Smooth muscle cell (in vitro differentiated cells): ENCODE measurements around the gene PLEKHA8. TPM values are rescaled to one million over a fixed set of nuclear protein-coding genes. Genes with fewer than 3 reads are reported as not detected.

Experiments used
- DNase-seq: peaks from one replicate; lab custom pipeline; 2025; ENCODE audit not compliant: unreplicated experiment; lab: John Stamatoyannopoulos, UW
- H2AFZ ChIP-seq: fragments of 200-600 bp; sonication (generic); 2 replicates; pipeline ENCODE4 v1.6.0; 2016; ENCODE audit warnings: antibody characterized with exemption, low read depth, mild to moderate bottlenecking
- H3F3A ChIP-seq: fragments of 200-600 bp; sonication (generic); 2 replicates; pipeline ENCODE4 v1.6.0; 2017; ENCODE audit warnings: antibody characterized with exemption, low read depth
- H3K27ac ChIP-seq: fragments of 200-600 bp; sonication (generic); 2 replicates; pipeline ENCODE4 v1.5.1; 2016; ENCODE audit warnings: low read depth, mild to moderate bottlenecking
- H3K27me3 ChIP-seq: fragments of 200-600 bp; sonication (generic); 2 replicates; pipeline ENCODE4 v1.6.1; 2016; ENCODE audit warnings: low read depth, mild to moderate bottlenecking
- H3K36me3 ChIP-seq: fragments of 200-600 bp; sonication (generic); 2 replicates; pipeline ENCODE4 v1.5.1; 2016; ENCODE audit warnings: low read depth
- H3K4me1 ChIP-seq: fragments of 200-600 bp; sonication (generic); 2 replicates; pipeline ENCODE4 v1.5.1; 2016; ENCODE audit warnings: low read depth
- H3K4me2 ChIP-seq: fragments of 200-600 bp; sonication (generic); 2 replicates; pipeline ENCODE4 v1.6.0; 2016; ENCODE audit warnings: mild to moderate bottlenecking
- H3K4me3 ChIP-seq: fragments of 200-600 bp; sonication (generic); 2 replicates; pipeline ENCODE4 v1.5.1; 2016; ENCODE audit warnings: mild to moderate bottlenecking
- H3K79me2 ChIP-seq: fragments of 200-600 bp; sonication (generic); 2 replicates; pipeline ENCODE4 v1.6.0; 2016; ENCODE audit warnings: low read depth, mild to moderate bottlenecking
- H3K9ac ChIP-seq: fragments of 200-600 bp; sonication (generic); 2 replicates; pipeline ENCODE4 v1.6.0; 2016; ENCODE audit warnings: low read depth
- H3K9me3 ChIP-seq: fragments of 200-600 bp; sonication (generic); replicated peaks from 2 replicates; pipeline ENCODE4 v1.5.1; 2016; ENCODE audit warnings: low read depth
- H4K20me1 ChIP-seq: fragments of 200-600 bp; sonication (generic); 2 replicates; pipeline ENCODE4 v1.6.0; 2016; ENCODE audit warnings: low read depth
- WGBS: methylation state at CpG from one replicate; pipeline ENCODE4 v1.1.7; 2016; ENCODE audit warnings: low lambda C conversion rate; 5-methylcytosine and 5-hydroxymethylcytosine counted together
- polyA plus RNA-seq: library from polyadenylated mRNA; unstranded; fragments of >200 nt; fragmentation: Nextera tagmentation; extraction: Ambion mirVana; gene quantifications from 2 replicates; pipeline ENCODE4 v1.2.1, GENCODE V29; 2016
- total RNA-seq: library from RNA; depleted of rRNA; stranded (reverse); fragments of >200 nt; gene quantifications from 2 replicates; pipeline ENCODE4 v1.2.3, GENCODE V29; 2014
- TF ChIP-seq, protein P1 (sequence below): fragments of 200-600 bp; sonication (generic); IDR thresholded peaks from 2 replicates; pipeline ENCODE4 v1.5.1; 2017; ENCODE audit warnings: borderline replicate concordance, mild to moderate bottlenecking, antibody characterized with exemption; ENCODE audit not compliant: insufficient read depth, poor library complexity, severe bottlenecking

Gene PLEKHA8
- total and polyA plus RNA-seq, 2 experiments from 2014 or later, result 10.0 to 20.4 TPM

DNA sequence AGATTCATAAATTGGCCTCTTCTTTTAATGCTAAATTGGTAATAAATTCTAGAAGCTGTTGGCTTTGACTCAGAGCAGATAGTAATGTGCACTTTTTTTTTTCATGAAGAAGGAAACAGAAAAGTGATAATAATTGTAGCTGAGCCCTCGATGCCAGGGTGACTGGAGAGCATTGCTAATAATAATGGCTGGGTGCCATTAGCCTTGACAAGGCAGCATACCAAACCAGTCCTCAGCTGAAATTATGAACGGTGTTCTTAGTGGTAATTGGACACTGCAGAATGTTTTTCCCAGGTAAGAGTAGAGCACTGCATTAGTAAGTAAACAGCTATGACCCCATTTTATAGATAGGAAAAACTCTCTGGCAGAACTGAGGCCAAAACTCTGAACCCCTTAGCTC is 18.9 kb downstream of the PLEKHA8 start:
- TF ChIP-seq, protein P1, sequence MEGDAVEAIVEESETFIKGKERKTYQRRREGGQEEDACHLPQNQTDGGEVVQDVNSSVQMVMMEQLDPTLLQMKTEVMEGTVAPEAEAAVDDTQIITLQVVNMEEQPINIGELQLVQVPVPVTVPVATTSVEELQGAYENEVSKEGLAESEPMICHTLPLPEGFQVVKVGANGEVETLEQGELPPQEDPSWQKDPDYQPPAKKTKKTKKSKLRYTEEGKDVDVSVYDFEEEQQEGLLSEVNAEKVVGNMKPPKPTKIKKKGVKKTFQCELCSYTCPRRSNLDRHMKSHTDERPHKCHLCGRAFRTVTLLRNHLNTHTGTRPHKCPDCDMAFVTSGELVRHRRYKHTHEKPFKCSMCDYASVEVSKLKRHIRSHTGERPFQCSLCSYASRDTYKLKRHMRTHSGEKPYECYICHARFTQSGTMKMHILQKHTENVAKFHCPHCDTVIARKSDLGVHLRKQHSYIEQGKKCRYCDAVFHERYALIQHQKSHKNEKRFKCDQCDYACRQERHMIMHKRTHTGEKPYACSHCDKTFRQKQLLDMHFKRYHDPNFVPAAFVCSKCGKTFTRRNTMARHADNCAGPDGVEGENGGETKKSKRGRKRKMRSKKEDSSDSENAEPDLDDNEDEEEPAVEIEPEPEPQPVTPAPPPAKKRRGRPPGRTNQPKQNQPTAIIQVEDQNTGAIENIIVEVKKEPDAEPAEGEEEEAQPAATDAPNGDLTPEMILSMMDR, result no peak
- DNase-seq, result no peak
- Histone ChIP-seq H3K4me1 (no peaks in the 10 kb centered on the region), H3K36me3 (peaks cover 3% of the 10 kb centered on the region), H3F3A (no peaks in the 10 kb centered on the region), H2AFZ (no peak overlapping the region), H3K79me2 (peaks cover 17% of the 10 kb centered on the region), H3K9me3 (no peaks in the 10 kb centered on the region), H3K4me2 (no peak overlapping the region), H3K27me3 (no peaks in the 10 kb centered on the region), H4K20me1 (peaks cover 40% of the 10 kb centered on the region), H3K27ac (no peak overlapping the region), H3K9ac (no peak overlapping the region), H3K4me3 (no peak overlapping the region)
- 90% methylated on average over 2 of the region's 2 CpGs for WGBS

DNA sequence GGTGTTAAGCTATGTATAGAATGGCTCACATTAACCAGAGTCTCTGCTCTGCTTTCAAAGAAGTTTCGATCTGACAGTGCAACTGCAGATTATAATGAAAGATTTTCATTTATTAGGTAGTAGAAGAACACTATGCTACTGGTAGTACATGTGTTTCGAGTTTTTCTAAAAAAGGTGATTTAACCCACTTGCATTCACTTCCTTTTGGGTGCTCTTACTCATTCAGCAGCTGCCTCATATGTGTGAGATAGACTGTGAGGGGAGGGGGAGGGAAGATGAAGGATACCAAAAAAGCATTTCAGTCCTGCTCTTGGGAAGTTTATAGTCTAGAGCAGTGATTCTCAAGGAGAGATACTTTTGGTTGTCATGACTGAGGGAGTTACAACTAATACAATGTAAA is 20.4 kb downstream of the PLEKHA8 start:
- TF ChIP-seq, protein P1, result no peak
- WGBS, result 95% methylated on average over 2 of the region's 2 CpGs
- H3K4me1 ChIP-seq, result no peaks in the 10 kb centered on the region
- H2AFZ ChIP-seq, result no peak overlapping the region
- peaks cover 3% of the 10 kb centered on the region for H3K36me3 ChIP-seq
- H3K79me2 ChIP-seq, result peaks cover 2% of the 10 kb centered on the region
- H3F3A ChIP-seq, result no peaks in the 10 kb centered on the region
- no peaks in the 10 kb centered on the region for H3K27me3 ChIP-seq
- no peak overlapping the region for H3K27ac ChIP-seq
- no peak overlapping the region for H3K9ac ChIP-seq
- H3K4me2 ChIP-seq, result no peak overlapping the region
- no peaks in the 10 kb centered on the region for H3K9me3 ChIP-seq
- H3K4me3 ChIP-seq, result no peak overlapping the region
- H4K20me1 ChIP-seq, result peaks cover 25% of the 10 kb centered on the region
- DNase-seq, result no peak

GRCh38 chr7:30049173-30049572 is 21.0 kb downstream of the PLEKHA8 start:
- Histone ChIP-seq H3K27me3 (no peaks in the 10 kb centered on the region), H3K9me3 (no peaks in the 10 kb centered on the region), H3K4me1 (no peaks in the 10 kb centered on the region), H3K79me2 (no peaks in the 10 kb centered on the region), H3K4me2 (no peak overlapping the region), H2AFZ (no peak overlapping the region), H3K9ac (no peak overlapping the region), H3K4me3 (no peak overlapping the region), H3K36me3 (peaks cover 3% of the 10 kb centered on the region), H4K20me1 (peaks cover 19% of the 10 kb centered on the region), H3K27ac (no peak overlapping the region), H3F3A (no peaks in the 10 kb centered on the region)
- TF ChIP-seq, protein P1, result no peak
- no peak for DNase-seq
- WGBS, result 99% methylated on average over 4 of the region's 4 CpGs

GRCh38 chr7:30053068-30053467 is 24.9 kb downstream of the PLEKHA8 start:
- WGBS, result 100% methylated on average over 3 of the region's 3 CpGs
- Histone ChIP-seq H3K4me1 (no peaks in the 10 kb centered on the region), H3K4me2 (no peak overlapping the region), H2AFZ (no peak overlapping the region), H3K27ac (no peak overlapping the region), H3K4me3 (no peak overlapping the region), H3K79me2 (no peaks in the 10 kb centered on the region), H3K9ac (no peak overlapping the region), H3F3A (no peaks in the 10 kb centered on the region), H3K9me3 (no peaks in the 10 kb centered on the region), H3K36me3 (peaks cover 16% of the 10 kb centered on the region), H4K20me1 (no peaks in the 10 kb centered on the region), H3K27me3 (no peaks in the 10 kb centered on the region)
- TF ChIP-seq, protein P1, result no peak
- DNase-seq, result no peak
